ENCODE measurements around the gene ITGA7.

GRCh38 chr12:55699471-55700055 lies 8.1 kb downstream of the ITGA7 start:
- no peak for TF ChIP-seq EZH2 (IDR thresholded peaks at IDR 0.05; ENCODE audit: borderline replicate concordance, low read depth, low read length, poor library complexity, severe bottlenecking)
- TF ChIP-seq CTCF (conservative IDR thresholded peaks at IDR 0.05; ENCODE audit: low read depth, low read length): no peak
